Prostate gland (tissue), 2 donors: ENCODE results near the gene TAS2R10.

Source experiments
- POLR2A ChIP-seq: fragments of 450-650 bp; IDR thresholded peaks from one replicate; pipeline ENCODE4 v1.6.1; 2016; ENCODE audit warnings: antibody characterized with exemption, mild to moderate bottlenecking
- POLR2AphosphoS5 ChIP-seq: sonication (generic); formaldehyde crosslinking; IDR thresholded peaks from one replicate; pipeline ENCODE4 v1.6.1; 2017; ENCODE audit warnings: antibody characterized with exemption
- TF ChIP-seq, protein P1 (sequence below), 4 experiments: fragments of 200-600 bp in 2 of 4; fragments of 450-650 bp in 2 of 4; sonication (generic) in 2 of 4; IDR thresholded peaks; 1 replicate in 3 of 4; 2 replicates in 1 of 4; pipeline ENCODE4 v1.5.1; 2016 to 2019; ENCODE audit warnings: antibody characterized with exemption in 4 of 4, mild to moderate bottlenecking in 2 of 4, moderate library complexity in 2 of 4

DNA sequence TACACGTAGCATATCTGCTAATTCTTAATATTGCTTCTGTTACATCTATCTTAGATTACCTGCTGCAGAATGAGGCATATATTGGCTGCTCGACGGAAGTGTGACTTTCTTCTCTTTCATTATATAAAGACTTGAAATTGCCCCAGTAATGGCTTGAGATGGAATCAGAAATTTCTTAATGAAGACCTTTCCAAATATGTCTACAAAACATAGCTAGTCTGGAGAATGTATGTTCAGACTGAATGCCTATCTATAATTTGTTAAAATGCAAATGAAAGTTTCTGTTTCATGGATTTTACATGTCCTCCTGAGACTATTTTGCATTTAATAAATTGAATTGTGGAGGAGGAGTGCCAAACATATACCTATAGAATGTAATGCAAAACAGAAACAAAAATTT, at the start of gene TAS2R10:
- TF ChIP-seq, protein P1, sequence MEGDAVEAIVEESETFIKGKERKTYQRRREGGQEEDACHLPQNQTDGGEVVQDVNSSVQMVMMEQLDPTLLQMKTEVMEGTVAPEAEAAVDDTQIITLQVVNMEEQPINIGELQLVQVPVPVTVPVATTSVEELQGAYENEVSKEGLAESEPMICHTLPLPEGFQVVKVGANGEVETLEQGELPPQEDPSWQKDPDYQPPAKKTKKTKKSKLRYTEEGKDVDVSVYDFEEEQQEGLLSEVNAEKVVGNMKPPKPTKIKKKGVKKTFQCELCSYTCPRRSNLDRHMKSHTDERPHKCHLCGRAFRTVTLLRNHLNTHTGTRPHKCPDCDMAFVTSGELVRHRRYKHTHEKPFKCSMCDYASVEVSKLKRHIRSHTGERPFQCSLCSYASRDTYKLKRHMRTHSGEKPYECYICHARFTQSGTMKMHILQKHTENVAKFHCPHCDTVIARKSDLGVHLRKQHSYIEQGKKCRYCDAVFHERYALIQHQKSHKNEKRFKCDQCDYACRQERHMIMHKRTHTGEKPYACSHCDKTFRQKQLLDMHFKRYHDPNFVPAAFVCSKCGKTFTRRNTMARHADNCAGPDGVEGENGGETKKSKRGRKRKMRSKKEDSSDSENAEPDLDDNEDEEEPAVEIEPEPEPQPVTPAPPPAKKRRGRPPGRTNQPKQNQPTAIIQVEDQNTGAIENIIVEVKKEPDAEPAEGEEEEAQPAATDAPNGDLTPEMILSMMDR (IDR thresholded peaks at IDR 0.05): no peak
- TF ChIP-seq POLR2A (no peak), POLR2AphosphoS5 (no peak)
